ENCODE results near the gene PIM3. TPM values are rescaled to one million over a fixed set of nuclear protein-coding genes. Genes with fewer than 3 reads are reported as not detected.

PIM3 gene
- total and polyA plus RNA-seq, 10 of the 15 experiments (the other 5 are each of a cell fraction or from before 2014, with no cell fraction given) = 0.31 to 60.8 (median 12.4) TPM

- peaks cover 10% of the 10 kb centered on the region for H3K4me1 ChIP-seq (ENCODE audit: control insufficient read depth, insufficient read depth, low read length)
- no peak overlapping the region for H3K4me3 ChIP-seq
- H3K9ac ChIP-seq (ENCODE audit: control insufficient read depth, insufficient read depth, low read length) = no peak overlapping the region
- SMC1A ChIA-PET (ENCODE audit: uncharacterized antibody, unreplicated experiment) = no interaction called here
- TF ChIP-seq KAT2A (conservative IDR thresholded peaks at IDR 0.05; ENCODE audit: control insufficient read depth, low read depth, low read length) (no peak), BRCA1 (IDR thresholded peaks at IDR 0.05; ENCODE audit: low read depth, low read length) (no peak), RFX5 (IDR thresholded peaks at IDR 0.05; ENCODE audit: low read depth, low read length) (no peak), STAT3 (IDR thresholded peaks at IDR 0.05; ENCODE audit: low read depth, low read length) (no peak), RELB (IDR thresholded peaks at IDR 0.05; ENCODE audit: low read depth) (no peak), POLR2AphosphoS5 (IDR thresholded peaks at IDR 0.05; ENCODE audit: low read length) (no peak)
- no peak overlapping the region for H3K4me2 ChIP-seq (ENCODE audit: control insufficient read depth, insufficient read depth)
- H2AFZ ChIP-seq (ENCODE audit: control insufficient read depth, low read depth, low read length) = no peak overlapping the region
- intact Hi-C loops (cut with micrococcal nuclease; ENCODE audit: unreplicated experiment) = no loop called here
- no peaks in the 10 kb centered on the region for H4K20me1 ChIP-seq (ENCODE audit: control insufficient read depth, insufficient read depth)
- 90% methylated on average over 17 of the region's 17 CpGs for WGBS (ENCODE audit: insufficient coverage, insufficient replicate concordance, low lambda C conversion rate, missing lambda C conversion rate)
- FAIRE-seq (no peak), ATAC-seq (no peak), DNase-seq (ENCODE audit: low read depth, low spot score) (no peak)
- no peaks in the 10 kb centered on the region for H3K36me3 ChIP-seq (ENCODE audit: control insufficient read depth in 2 of 2, insufficient read depth in 2 of 2, low read length in 1 of 2)
- BruUV-seq (replicated peaks) = no TSS peak
- no peak overlapping the region for H3K27ac ChIP-seq (ENCODE audit: control insufficient read depth, insufficient read depth)
- H3K9me3 ChIP-seq (replicated peaks; ENCODE audit: control insufficient read depth, insufficient read depth, low read length) = no peaks in the 10 kb centered on the region
- no peaks in the 10 kb centered on the region for H3K27me3 ChIP-seq (replicated peaks in 1 of 2; ENCODE audit: control insufficient read depth in 2 of 2, insufficient read depth in 2 of 2, low read length in 1 of 2)
- RAD21 ChIA-PET (ENCODE audit: unreplicated experiment) = no interaction called here
- POLR2A ChIA-PET = no interaction called here
- CTCF ChIA-PET = no interaction called here
- in situ Hi-C loops (cut with MboI) = no loop called here
- H3K79me2 ChIP-seq (ENCODE audit: control insufficient read depth, insufficient read depth, low read length) = peaks cover 16% of the 10 kb centered on the region
Observed at GRCh38 chr22:49941507-49942316, 18.9 kb upstream of the PIM3 start.
